Cardiac fibroblast (primary cell): ENCODE results near the gene MACROH2A1.

Source experiments
- DNase-seq, 2 donors: peaks; one replicate each; pipeline versions ENCODE4 v3.0.0 to v3.0.0-alpha.2; 2010; ENCODE audit warnings: low read depth in 2 of 2
- H3K4me3 ChIP-seq, 2 donors: replicated peaks in 1 of 2; 1 replicate in 1 of 2; 2 replicates in 1 of 2; pipeline ENCODE4 v1.5.1; 2011; ENCODE audit warnings: low read depth in 2 of 2, low read length in 2 of 2, mild to moderate bottlenecking in 2 of 2, moderate library complexity in 1 of 2
- CTCF ChIP-seq: IDR thresholded peaks from one replicate; pipeline ENCODE4 v1.5.1; 2011; ENCODE audit warnings: low read depth, mild to moderate bottlenecking, low read length, inconsistent platforms

MACROH2A1 gene

GRCh38 chr5:135398855-135399793, at the start of gene MACROH2A1:
Gene MACROH2A1, minus strand, starts transcription at chr5:135399231. Its CDS starts 10,138 bp downstream, at chr5:135389093.
- H3K4me3 ChIP-seq, result peak within 1 kb of the TSS; percentile 79 to 84
- peak; percentile 84 to 89 for DNase-seq
- TF ChIP-seq CTCF, result no peak

GRCh38 chr5:135448071-135448739, 49.2 kb upstream of the MACROH2A1 start:
- no peak for DNase-seq
- no peak for TF ChIP-seq CTCF
- no peak overlapping the region for H3K4me3 ChIP-seq

- TF ChIP-seq CTCF, result no peak
- no peak within 1 kb of the TSS for H3K4me3 ChIP-seq
- DNase-seq, result no peak
Measured at GRCh38 chr5:135447298-135447929, 48.4 kb upstream of the MACROH2A1 start, which contains the start of gene DCANP1. Gene DCANP1, minus strand, starts transcription at chr5:135447348. Its CDS starts 240 bp downstream, at chr5:135447108.

GRCh38 chr5:135446615-135447014, 47.6 kb upstream of the MACROH2A1 start:
- TF ChIP-seq CTCF, result no peak
- no peak for DNase-seq
- H3K4me3 ChIP-seq, result no peak overlapping the region

- no peak overlapping the region for H3K4me3 ChIP-seq
- TF ChIP-seq CTCF, result no peak
- no peak for DNase-seq
Measured at GRCh38 chr5:135446206-135446605, 47.2 kb upstream of the MACROH2A1 start.

GRCh38 chr5:135445306-135445985, 46.4 kb upstream of the MACROH2A1 start:
- no peak for TF ChIP-seq CTCF
- DNase-seq, result no peak
- no peak overlapping the region for H3K4me3 ChIP-seq
